LNCaP clone FGC (cell line): ENCODE measurements around the gene SYCP2.

Source experiments
- DNase-seq: peaks from one replicate; pipeline ENCODE4 v3.0.0-alpha.2; 2011; ENCODE audit warnings: low read depth
- H3K4me3 ChIP-seq: 2 replicates; pipeline ENCODE4 v1.5.1; 2011; ENCODE audit warnings: mild to moderate bottlenecking, low read depth, low read length, control low read depth
- TF ChIP-seq, protein P1 (sequence below): IDR thresholded peaks from 2 replicates; pipeline ENCODE4 v1.5.1; 2012; ENCODE audit warnings: mild to moderate bottlenecking; ENCODE audit not compliant: control insufficient read depth, insufficient read depth; ENCODE audit errors: extremely low read depth

SYCP2 gene

DNA sequence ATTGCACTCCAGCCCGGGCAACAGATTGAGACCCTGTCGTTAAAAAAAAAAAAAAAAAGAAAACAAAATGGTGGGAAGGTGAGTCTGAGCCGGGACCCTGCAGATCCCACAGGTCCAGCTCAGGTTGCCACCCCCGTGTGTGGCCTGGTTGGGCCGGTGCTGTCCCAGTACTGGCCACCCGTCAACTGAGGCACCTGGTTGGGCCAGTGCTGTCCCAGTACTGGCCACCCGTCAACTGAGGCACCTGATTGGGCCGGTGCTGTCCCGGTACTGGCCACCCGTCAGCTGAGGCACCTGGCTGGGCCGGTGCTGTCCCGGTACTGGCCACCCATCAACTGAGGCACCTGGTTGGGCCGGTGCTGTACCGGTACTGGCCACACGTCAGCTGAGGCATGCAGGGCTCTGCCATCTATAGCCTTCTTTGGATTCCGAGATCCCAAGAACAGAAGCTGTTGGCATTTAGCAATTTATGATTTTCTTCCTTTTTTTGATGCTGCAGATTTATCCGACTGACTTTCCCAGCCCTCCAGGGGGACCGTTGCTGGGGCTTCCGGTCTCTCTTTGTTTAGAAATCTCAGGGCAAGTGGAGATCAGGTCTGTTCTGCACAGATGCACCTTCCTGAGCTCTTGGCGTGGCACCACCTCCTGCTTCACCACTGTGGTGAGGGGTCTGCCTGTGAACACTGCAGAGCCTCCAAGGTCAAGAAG is 113.8 kb downstream of the SYCP2 start:
- TF ChIP-seq, protein P1, sequence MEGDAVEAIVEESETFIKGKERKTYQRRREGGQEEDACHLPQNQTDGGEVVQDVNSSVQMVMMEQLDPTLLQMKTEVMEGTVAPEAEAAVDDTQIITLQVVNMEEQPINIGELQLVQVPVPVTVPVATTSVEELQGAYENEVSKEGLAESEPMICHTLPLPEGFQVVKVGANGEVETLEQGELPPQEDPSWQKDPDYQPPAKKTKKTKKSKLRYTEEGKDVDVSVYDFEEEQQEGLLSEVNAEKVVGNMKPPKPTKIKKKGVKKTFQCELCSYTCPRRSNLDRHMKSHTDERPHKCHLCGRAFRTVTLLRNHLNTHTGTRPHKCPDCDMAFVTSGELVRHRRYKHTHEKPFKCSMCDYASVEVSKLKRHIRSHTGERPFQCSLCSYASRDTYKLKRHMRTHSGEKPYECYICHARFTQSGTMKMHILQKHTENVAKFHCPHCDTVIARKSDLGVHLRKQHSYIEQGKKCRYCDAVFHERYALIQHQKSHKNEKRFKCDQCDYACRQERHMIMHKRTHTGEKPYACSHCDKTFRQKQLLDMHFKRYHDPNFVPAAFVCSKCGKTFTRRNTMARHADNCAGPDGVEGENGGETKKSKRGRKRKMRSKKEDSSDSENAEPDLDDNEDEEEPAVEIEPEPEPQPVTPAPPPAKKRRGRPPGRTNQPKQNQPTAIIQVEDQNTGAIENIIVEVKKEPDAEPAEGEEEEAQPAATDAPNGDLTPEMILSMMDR, result no peak
- no peak for DNase-seq
- no peak overlapping the region for H3K4me3 ChIP-seq

DNA sequence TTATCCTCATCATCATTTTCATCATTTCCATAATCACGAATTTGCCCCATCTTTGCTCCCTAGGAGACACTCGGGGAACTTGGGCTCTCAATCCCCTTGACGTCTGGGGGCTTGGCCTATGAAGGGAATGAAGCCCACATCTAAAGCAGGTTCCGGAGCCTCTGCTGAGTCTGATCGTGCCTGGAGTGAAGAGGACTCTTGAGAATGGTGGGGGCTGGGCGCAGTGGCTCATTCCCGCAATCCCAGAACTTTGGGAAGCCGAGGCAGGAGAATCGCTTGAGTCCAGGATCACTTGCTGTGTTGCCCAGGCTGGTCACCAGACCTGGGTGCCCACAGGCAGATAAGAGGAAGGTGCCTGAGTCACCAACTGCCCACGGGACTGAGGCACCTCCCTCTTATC is 114.5 kb downstream of the SYCP2 start:
- TF ChIP-seq, protein P1, result no peak
- no peak for DNase-seq
- H3K4me3 ChIP-seq, result no peak overlapping the region

DNA sequence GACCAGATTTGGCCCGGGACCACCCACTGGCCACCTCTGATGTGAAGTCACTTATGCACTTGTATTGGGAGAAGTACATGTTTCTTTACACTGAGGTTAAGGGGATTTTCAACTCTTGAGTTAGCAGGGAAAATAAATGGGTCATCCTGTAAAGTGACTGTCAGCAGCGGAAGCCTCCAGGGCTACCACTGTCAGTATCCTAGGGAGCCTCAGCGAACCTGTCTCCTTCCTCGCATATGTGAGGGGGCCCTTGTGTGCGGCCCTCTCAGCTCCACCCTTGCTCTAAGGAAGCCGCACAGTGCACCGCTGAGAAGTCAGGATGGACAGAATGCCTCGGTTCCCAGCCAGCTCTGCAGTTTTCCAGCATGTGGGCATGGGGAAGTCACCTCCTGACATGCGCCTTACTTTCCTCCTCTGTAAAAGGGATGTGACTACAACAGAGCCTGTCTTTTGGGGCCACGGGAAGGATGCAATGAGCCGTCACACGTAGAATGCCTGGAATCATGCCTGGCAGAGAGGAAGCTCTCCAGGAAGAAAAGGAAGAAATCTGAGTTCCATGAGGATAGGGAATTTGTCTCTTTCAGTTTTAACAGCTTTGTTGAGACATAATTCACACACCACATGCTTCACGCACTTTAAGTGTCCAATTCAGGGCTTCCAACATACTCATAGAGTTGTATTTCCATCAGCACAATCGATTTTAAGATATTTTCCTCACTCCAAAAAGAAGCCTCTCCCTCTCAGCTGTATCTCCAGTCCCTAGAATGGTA is 115.4 kb downstream of the SYCP2 start:
- H3K4me3 ChIP-seq, result no peak overlapping the region
- DNase-seq, result no peak
- TF ChIP-seq, protein P1, result no peak

DNA sequence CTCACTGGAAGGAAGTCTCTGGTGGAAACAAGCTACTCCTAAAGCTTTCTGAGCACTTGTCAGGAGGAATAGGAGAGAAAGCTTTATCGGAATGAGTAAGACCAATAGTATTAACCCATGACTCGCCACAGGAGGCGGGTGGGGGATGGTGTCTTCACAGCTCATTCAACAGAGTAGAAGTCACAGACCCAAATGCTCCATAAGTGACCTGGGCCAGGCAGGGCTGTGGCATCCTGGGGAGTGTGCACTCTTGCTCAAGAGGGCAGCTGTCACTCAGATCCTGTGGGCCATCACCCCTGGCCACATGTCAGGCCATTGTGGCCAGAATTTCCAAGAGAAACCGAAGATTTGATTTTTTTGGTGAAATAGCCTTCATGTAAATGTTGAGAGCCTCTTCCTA is 116.0 kb downstream of the SYCP2 start:
- H3K4me3 ChIP-seq, result no peak overlapping the region
- no peak for DNase-seq
- TF ChIP-seq, protein P1, result no peak

DNA sequence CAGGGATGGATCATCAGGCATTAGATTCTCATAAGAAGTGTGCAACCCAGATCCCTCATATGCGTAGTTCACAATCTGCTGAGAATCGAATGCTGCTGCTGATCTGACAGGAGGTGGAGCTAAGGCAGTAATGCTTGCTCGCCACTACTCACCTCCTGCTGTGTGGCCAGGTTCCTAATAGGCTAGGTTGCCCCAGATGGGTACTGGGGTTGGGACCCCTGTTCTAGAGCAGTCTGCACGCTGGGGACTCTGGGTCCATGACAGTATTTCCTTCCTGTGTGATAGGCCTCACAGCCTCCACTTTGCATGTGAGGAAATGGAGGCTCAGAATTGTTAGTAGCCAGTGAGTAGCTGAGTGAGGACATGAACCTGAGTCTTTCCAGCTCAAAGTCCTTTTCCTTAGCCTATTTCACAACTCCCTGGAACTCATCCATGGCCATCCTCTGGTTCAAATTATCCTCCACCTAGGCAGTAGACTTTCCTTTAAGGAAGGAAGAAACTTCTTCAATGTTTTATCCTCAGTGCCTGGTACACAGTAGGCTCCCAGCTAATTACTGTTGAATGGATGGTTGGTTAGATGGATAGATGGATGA is 117.2 kb downstream of the SYCP2 start:
- DNase-seq, result no peak
- TF ChIP-seq, protein P1, result no peak
- no peak overlapping the region for H3K4me3 ChIP-seq

DNA sequence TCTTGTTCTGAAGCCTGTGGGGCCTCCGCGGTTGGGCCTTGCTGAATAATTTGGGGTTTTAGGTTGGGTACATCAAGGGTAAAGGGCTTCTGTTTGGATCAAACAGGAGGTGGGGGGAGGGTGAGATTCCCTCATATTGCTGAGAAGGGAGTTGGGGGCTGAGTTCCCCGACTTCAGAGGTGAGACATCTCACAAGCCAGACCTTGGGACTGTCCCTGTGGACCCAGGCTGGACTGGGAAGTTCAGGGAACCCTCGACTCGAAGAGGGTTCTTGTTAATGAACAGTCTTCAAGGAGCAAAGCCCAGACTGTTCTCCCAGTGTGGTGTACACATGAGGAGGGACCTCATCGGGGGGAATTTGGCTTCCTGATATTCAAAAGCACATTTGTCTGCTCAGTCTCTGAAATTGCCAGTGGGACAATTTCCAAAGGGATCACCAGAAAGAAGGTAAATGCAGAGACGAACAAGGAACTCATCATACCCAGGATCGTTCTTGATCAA is 118.5 kb downstream of the SYCP2 start:
- DNase-seq, result no peak
- TF ChIP-seq, protein P1, result no peak
- H3K4me3 ChIP-seq, result no peak overlapping the region
